Activated naive CD8-positive, alpha-beta T cell treated with anti-CD3 and anti-CD28 coated beads, Interleukin-2, amount 50 U/mL, for 24 hours (primary cell): ENCODE measurements around the gene VPS11.
"Not testable (repeated sequence)": the region's sequence is repeated elsewhere in the genome, so short reads cannot be mapped to it uniquely, and the experiment has no call there.

Experiments
- ATAC-seq: fragments of 150-1000 bp; cut with Tn5 transposase; one replicate; pipeline ENCODE4 v1.10.0; 2021
- DNase-seq: peaks from one replicate; pipeline ENCODE4 v3.0.0; 2021
- H3K27ac Mint-ChIP-seq: one replicate; pipeline ENCODE4 v1.8.0; 2021; ENCODE audit warnings: mild to moderate bottlenecking, mixed read lengths
- H3K27me3 Mint-ChIP-seq: one replicate; pipeline ENCODE4 v1.8.0; 2021; ENCODE audit warnings: mixed read lengths
- H3K36me3 Mint-ChIP-seq: one replicate; pipeline ENCODE4 v1.8.0; 2021; ENCODE audit warnings: low read depth, mixed read lengths
- H3K4me1 Mint-ChIP-seq: one replicate; pipeline ENCODE4 v1.8.0; 2021; ENCODE audit warnings: mixed read lengths
- H3K4me3 Mint-ChIP-seq: one replicate; pipeline ENCODE4 v1.8.0; 2021; ENCODE audit warnings: mild to moderate bottlenecking, moderate library complexity, mixed read lengths
- H3K9me3 Mint-ChIP-seq: one replicate; pipeline ENCODE4 v1.8.0; 2021; ENCODE audit warnings: mixed read lengths

The VPS11 gene

GRCh38 chr11:119099711-119100110 is 32.1 kb downstream of the VPS11 start:
- peaks cover 43% of the 10 kb centered on the region for H3K36me3 Mint-ChIP-seq
- no peaks in the 10 kb centered on the region for H3K9me3 Mint-ChIP-seq
- H3K27me3 Mint-ChIP-seq: peaks cover 4% of the 10 kb centered on the region

DNA sequence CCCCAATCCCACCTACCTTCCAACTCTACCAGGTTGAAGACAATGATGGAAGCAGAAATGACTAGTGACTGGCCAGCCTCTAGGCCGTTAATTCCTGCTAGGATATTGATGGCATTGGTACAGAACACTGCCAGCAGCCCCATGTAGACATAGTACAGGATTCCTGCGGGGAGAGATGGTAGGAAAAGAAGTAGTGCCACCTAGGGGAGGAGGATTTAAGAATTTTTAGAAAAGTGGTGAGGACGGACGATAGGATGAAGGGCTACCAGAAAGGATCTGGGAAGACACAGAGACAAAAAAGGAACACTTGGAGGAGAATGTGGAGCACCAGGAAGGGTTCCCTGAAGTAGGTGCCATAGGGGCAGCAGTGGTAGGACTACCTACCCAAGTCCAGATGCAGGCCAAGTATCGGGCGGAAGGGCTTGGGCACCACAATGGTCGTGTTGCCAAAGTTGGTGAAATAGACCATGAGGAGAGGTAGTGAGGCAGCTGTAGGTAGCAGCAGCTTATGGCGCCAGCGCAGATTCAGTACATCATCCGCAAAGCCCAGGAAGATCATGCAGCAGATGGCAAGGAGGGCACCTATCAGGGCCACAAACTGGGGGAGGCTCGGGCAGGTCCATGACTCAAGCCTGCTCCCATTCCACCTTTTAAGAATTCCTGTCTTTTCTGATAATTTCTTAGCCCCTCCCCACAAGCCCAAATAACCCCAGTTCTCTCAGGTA is 32.8 kb downstream of the VPS11 start:
- Mint-ChIP-seq H3K27me3 (peaks cover 2% of the 10 kb centered on the region), H3K4me3 (peak overlapping the region; percentile 89), H3K27ac (peak overlapping the region; percentile 98), H3K4me1 (peaks cover 41% of the 10 kb centered on the region), H3K9me3 (no peaks in the 10 kb centered on the region), H3K36me3 (peaks cover 36% of the 10 kb centered on the region)
- DNase-seq (no peak), ATAC-seq (no peak)

More at GRCh38 chr11:119099711-119100110, 32.1 kb downstream of the VPS11 start:
- no peak for ATAC-seq
- H3K4me3 Mint-ChIP-seq: peak overlapping the region; percentile 89
- peaks cover 41% of the 10 kb centered on the region for H3K4me1 Mint-ChIP-seq
- no peak for DNase-seq
- no peak overlapping the region for H3K27ac Mint-ChIP-seq

DNA sequence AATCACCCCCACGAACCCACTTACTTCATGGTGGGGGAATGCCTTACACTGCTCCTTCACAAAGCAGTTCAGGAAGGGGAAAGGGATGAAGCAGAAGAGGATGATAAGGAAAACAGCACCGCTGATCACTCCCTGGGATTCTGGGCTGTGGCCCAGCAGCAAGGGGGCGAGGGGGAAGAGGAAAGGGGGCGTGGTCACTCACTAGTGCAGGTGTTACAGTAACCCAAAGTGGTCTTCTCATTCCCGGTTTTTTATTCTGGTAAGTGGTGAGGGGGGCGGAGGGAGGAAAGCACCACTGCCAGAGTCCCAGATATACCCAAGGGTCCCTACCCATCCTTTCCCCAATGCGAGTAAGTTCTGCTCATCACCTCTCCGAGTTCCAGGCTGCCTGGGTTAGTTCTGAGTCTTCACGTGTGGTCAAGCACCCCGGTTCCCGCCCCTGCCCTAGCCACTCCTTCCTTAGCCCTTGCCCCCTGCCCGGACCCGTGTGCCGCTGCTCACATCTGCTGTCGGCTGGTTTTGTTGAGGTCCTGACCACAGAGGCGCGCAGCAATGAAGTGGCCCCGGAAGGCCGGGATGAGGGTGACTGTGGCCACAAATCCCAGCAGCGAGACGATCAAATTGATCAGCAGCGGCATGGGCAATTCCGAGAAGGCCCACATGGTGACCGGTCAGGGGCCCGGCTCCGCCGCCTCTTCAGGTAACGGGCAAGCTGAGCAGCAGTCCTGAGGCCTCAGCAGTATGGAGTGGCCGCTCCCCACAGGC is 33.6 kb downstream of the VPS11 start:
- DNase-seq: peak; percentile 41
- no peaks in the 10 kb centered on the region for H3K27me3 Mint-ChIP-seq
- H3K4me1 Mint-ChIP-seq: peaks cover 41% of the 10 kb centered on the region
- peak; percentile 20 for ATAC-seq
- peaks cover 35% of the 10 kb centered on the region for H3K36me3 Mint-ChIP-seq
- peak overlapping the region; percentile 98 for H3K27ac Mint-ChIP-seq
- no peaks in the 10 kb centered on the region for H3K9me3 Mint-ChIP-seq
- peak overlapping the region; percentile 89 for H3K4me3 Mint-ChIP-seq

GRCh38 chr11:119101759-119102423 is 34.3 kb downstream of the VPS11 start, which contains the start of gene DPAGT1:
DPAGT1 (minus strand) TSS chr11:119101853; CDS start chr11:119101655, 198 bp downstream.
- DNase-seq (peak; percentile 85), ATAC-seq (peak; percentile 89)
- Mint-ChIP-seq H3K27ac (peak within 1 kb of the TSS; percentile 98), H3K4me3 (peak within 1 kb of the TSS; percentile 89), H3K4me1 (peaks cover 47% of the 10 kb centered on the region), H3K27me3 (no peaks in the 10 kb centered on the region), H3K9me3 (no peaks in the 10 kb centered on the region), H3K36me3 (peaks cover 30% of the 10 kb centered on the region)

GRCh38 chr11:119103161-119103664 is 35.6 kb downstream of the VPS11 start:
- H3K9me3 Mint-ChIP-seq, DNase-seq, H3K27me3 Mint-ChIP-seq, ATAC-seq: not testable (repeated sequence)
- H3K4me3 Mint-ChIP-seq: peak overlapping the region; percentile 89
- H3K4me1 Mint-ChIP-seq: peaks cover 49% of the 10 kb centered on the region
- peak overlapping the region; percentile 98 for H3K27ac Mint-ChIP-seq
- H3K36me3 Mint-ChIP-seq: peaks cover 19% of the 10 kb centered on the region

- H3K27ac Mint-ChIP-seq: peak overlapping the region; percentile 68
- peak overlapping the region; percentile 50 for H3K4me3 Mint-ChIP-seq
- ATAC-seq (no peak), DNase-seq (no peak)
- H3K36me3 Mint-ChIP-seq: peaks cover 13% of the 10 kb centered on the region
- H3K4me1 Mint-ChIP-seq: peaks cover 51% of the 10 kb centered on the region
- no peaks in the 10 kb centered on the region for H3K9me3 Mint-ChIP-seq
- no peaks in the 10 kb centered on the region for H3K27me3 Mint-ChIP-seq
Observed at GRCh38 chr11:119103793-119104192, 36.2 kb downstream of the VPS11 start.

DNA sequence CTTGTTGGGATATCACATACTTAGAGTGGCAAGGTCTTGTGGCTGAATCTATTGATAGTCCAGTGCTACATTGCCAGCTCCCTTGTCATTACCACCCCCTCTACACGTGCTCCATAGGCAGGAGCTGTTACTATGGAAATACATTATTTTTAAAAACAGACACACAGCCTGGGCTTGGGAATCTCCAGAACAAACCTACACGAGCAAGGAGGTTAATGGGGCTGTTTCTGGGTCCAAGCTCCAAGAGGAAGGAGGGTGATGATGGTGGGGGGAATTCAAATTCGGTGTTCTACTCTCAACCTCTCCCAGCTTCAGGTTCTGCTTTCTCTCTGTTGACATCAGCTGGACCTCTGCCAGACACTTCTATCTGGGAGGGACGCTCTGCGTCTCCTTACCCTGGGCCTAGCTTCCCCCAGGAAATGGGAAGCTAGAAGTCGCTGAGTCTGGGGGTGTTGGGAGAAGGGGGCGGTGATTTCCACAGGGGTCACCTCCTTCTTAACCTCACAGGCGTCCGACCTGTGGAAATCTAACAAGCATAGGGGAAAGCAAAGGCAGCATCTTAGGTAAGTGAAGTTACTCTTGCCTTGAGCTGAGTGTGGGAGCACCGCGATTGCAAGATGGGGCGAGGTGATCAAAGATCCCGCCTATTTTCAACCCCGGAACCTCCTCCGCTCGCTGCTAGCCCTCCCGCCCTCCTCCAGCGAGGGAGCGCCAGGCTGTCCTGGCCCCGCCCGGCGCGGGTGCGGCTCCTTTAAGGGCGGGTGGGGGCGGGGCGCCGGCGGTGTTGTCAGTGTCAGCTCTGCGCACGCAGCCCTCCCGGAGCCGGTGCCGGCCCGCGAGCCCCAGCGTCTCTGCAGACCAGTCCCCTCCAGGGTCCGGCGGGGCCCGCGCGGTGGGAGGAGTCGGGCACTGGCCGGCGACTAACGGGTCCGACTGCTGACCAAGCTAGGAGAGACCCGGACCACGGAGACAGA is 39.2 kb downstream of the VPS11 start, which contains the start of gene C2CD2L:
Gene C2CD2L (plus strand): TSS at position 781 of the 974 bp plus-strand sequence. CDS start 398 bp downstream, outside the sequence.
- H3K4me3 Mint-ChIP-seq: peak within 1 kb of the TSS; percentile 92
- H3K27me3 Mint-ChIP-seq: no peaks in the 10 kb centered on the region
- H3K4me1 Mint-ChIP-seq: peaks cover 49% of the 10 kb centered on the region
- H3K36me3 Mint-ChIP-seq: peaks cover 11% of the 10 kb centered on the region
- peak within 1 kb of the TSS; percentile 89 for H3K27ac Mint-ChIP-seq
- DNase-seq (peak; percentile 89), ATAC-seq (peak; percentile 90)
- H3K9me3 Mint-ChIP-seq: no peaks in the 10 kb centered on the region

- Mint-ChIP-seq H3K27ac (peak overlapping the region; percentile 89), H3K4me3 (peak overlapping the region; percentile 92)
Observed at GRCh38 chr11:119107538-119108145, 40.0 kb downstream of the VPS11 start.

DNA sequence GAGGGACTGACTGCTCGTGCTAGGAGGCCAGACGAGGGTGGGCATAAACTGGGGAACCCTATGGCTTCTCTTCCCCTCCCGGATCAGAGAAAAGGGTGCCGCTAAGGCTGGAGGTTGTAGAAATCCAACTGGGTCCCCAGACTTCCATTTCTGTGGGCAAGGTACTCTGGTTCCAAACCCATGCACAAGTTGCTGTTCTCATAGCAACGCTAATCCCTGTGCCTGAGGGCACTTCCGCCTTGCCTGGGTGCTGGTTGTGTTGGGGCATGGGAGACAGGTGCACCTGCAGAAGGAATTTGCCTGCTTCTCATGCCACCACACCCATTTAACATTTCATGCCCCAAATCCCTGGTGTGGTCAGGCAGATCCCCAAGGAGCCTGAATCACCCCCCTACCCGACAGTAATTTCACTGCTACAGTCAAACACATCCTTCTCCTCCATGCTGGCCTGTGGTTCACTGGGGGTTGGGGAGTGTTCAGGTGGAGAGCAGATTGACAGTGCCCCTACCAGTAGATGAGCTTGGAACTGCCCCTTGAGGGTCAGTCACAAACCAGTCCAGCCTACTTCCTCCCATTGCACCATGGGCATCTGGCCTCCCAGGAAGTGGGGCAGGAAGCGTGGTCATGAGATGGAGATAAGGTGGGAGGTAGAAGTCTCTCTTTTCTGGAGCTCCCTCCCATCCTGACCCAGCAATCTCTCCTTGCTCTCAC is 40.7 kb downstream of the VPS11 start:
- peaks cover 41% of the 10 kb centered on the region for H3K4me1 Mint-ChIP-seq
- H3K27me3 Mint-ChIP-seq: no peaks in the 10 kb centered on the region
- H3K9me3 Mint-ChIP-seq: no peaks in the 10 kb centered on the region
- ATAC-seq (peak; percentile 31), DNase-seq (no peak)
- H3K27ac Mint-ChIP-seq: peak overlapping the region; percentile 89
- peak overlapping the region; percentile 92 for H3K4me3 Mint-ChIP-seq
- H3K36me3 Mint-ChIP-seq: peaks cover 17% of the 10 kb centered on the region

More at GRCh38 chr11:119107538-119108145, 40.0 kb downstream of the VPS11 start:
- no peaks in the 10 kb centered on the region for H3K27me3 Mint-ChIP-seq
- no peak for DNase-seq
- peak; percentile 7 for ATAC-seq
- H3K4me1 Mint-ChIP-seq: peaks cover 46% of the 10 kb centered on the region
- no peaks in the 10 kb centered on the region for H3K9me3 Mint-ChIP-seq
- H3K36me3 Mint-ChIP-seq: peaks cover 13% of the 10 kb centered on the region

- H3K4me3 Mint-ChIP-seq: peak overlapping the region; percentile 92
- no peaks in the 10 kb centered on the region for H3K9me3 Mint-ChIP-seq
- peak overlapping the region; percentile 89 for H3K27ac Mint-ChIP-seq
- H3K27me3 Mint-ChIP-seq: no peaks in the 10 kb centered on the region
- H3K4me1 Mint-ChIP-seq: peaks cover 37% of the 10 kb centered on the region
- ATAC-seq (no peak), DNase-seq (no peak)
- peaks cover 20% of the 10 kb centered on the region for H3K36me3 Mint-ChIP-seq
Observed at GRCh38 chr11:119108857-119109221, 41.2 kb downstream of the VPS11 start.

DNA sequence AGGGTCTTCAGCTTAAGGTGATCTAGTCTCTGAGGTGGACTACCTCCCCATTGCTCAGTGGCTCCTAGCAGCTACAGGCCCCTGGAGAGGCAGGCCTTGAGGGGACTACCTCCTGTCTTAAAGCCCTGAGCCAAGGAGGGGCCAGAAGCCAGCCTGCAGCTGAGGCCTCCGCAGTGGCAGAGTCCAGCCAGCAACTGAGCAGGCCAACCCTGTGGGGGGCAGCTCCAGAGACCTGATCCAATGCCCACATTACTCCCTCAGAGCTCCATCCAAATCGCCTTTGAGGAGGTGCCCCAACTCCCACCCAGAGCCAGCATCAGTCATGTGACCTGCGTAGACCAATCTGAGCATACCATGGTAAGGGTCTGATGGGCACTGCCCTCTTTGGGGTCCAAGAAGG is 42.2 kb downstream of the VPS11 start:
- no peaks in the 10 kb centered on the region for H3K27me3 Mint-ChIP-seq
- H3K27ac Mint-ChIP-seq: no peak overlapping the region
- H3K4me3 Mint-ChIP-seq: peak overlapping the region; percentile 92
- H3K9me3 Mint-ChIP-seq: no peaks in the 10 kb centered on the region
- H3K36me3 Mint-ChIP-seq: peaks cover 22% of the 10 kb centered on the region
- peaks cover 38% of the 10 kb centered on the region for H3K4me1 Mint-ChIP-seq
- DNase-seq: no peak
- ATAC-seq: no peak

DNA sequence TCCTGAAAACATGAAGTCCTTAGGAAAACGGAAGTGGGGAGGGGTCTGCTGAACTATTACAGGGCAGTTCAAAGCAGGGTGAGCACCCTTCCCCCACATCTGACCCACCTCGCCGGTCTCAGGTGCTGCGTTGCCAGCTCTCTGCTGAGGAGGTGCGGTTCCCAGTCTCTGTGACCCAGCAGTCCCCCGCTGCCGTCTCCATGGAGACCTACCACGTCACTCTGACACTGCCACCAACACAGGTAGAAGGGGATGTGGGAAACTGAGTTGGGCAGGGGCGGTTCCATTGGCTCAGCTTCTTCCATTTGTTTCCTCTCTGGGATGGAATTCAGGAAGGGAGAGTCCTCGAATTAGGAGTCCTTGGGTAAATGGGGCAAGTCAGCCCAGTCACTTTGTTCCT is 42.8 kb downstream of the VPS11 start:
- no peak for ATAC-seq
- H3K4me1 Mint-ChIP-seq: peaks cover 40% of the 10 kb centered on the region
- H3K36me3 Mint-ChIP-seq: peaks cover 26% of the 10 kb centered on the region
- H3K9me3 Mint-ChIP-seq: no peaks in the 10 kb centered on the region
- DNase-seq: no peak
- no peak overlapping the region for H3K4me3 Mint-ChIP-seq
- H3K27me3 Mint-ChIP-seq: no peaks in the 10 kb centered on the region
- no peak overlapping the region for H3K27ac Mint-ChIP-seq
